ENCODE results near the gene IFTAP. TPM values are rescaled to one million over a fixed set of nuclear protein-coding genes. Genes with fewer than 3 reads are reported as not detected.
"Not testable (repeated sequence)": the region's sequence is repeated elsewhere in the genome, so short reads cannot be mapped to it uniquely, and the experiment has no call there.

Gene IFTAP
- total RNA-seq, result 10 to 100 TPM in 1 of 2 donors, 1 to 10 TPM in 1; 8.0 to 10.7 TPM

GRCh38 chr11:36594316-36594989 is at the start of gene IFTAP:
TSS of gene IFTAP (plus strand) at chr11:36594502. CDS start at chr11:36610104, 15,602 bp downstream.
- Histone ChIP-seq H3K9ac (ENCODE audit: low read depth in 2 of 2, low read length in 2 of 2) (peak within 1 kb of the TSS; percentile 74 to 75), H3K9me3 (no peaks in the 10 kb centered on the region), H3K4me3 (peak within 1 kb of the TSS; percentile 81), H3K27me3 (no peaks in the 10 kb centered on the region), H3K27ac (no peak within 1 kb of the TSS), H3K4me1 (no peaks in the 10 kb centered on the region), H3K36me3 (no peaks in the 10 kb centered on the region)
- DNase-seq, result peak; percentile 63
- intact Hi-C loops (cut with DNase I), result no loop called here
- no peak for TF ChIP-seq CTCF (IDR thresholded peaks at IDR 0.05)

GRCh38 chr11:36550385-36551115 is 43.8 kb upstream of the IFTAP start:
- no peaks in the 10 kb centered on the region for H3K36me3 ChIP-seq
- no peak overlapping the region for H3K4me3 ChIP-seq
- no peaks in the 10 kb centered on the region for H3K4me1 ChIP-seq
- H3K9ac ChIP-seq (ENCODE audit: low read depth in 2 of 2, low read length in 2 of 2), result no peak overlapping the region
- no peaks in the 10 kb centered on the region for H3K9me3 ChIP-seq
- no peak overlapping the region for H3K27ac ChIP-seq
- no peak for DNase-seq
- TF ChIP-seq CTCF (IDR thresholded peaks at IDR 0.05), result no peak
- no peaks in the 10 kb centered on the region for H3K27me3 ChIP-seq
- intact Hi-C loops (cut with DNase I), result no loop called here

GRCh38 chr11:36557390-36557789 is 36.9 kb upstream of the IFTAP start:
- H3K27me3 ChIP-seq; H3K9me3 ChIP-seq; intact Hi-C loops (cut with DNase I); DNase-seq; H3K27ac ChIP-seq; H3K4me3 ChIP-seq; H3K4me1 ChIP-seq; H3K36me3 ChIP-seq; H3K9ac ChIP-seq (ENCODE audit: low read depth in 2 of 2, low read length in 2 of 2): not testable (repeated sequence)

GRCh38 chr11:36557991-36558390 is 36.3 kb upstream of the IFTAP start:
- no peak for DNase-seq
- TF ChIP-seq CTCF (IDR thresholded peaks at IDR 0.05), result no peak
- H3K27me3 ChIP-seq, result no peaks in the 10 kb centered on the region

GRCh38 chr11:36558571-36559413 is 35.5 kb upstream of the IFTAP start:
- Histone ChIP-seq H3K9ac (ENCODE audit: low read depth in 2 of 2, low read length in 2 of 2) (no peak overlapping the region), H3K4me3 (no peak overlapping the region), H3K36me3 (no peaks in the 10 kb centered on the region), H3K27me3 (no peaks in the 10 kb centered on the region), H3K27ac (no peak overlapping the region), H3K9me3 (no peaks in the 10 kb centered on the region), H3K4me1 (no peaks in the 10 kb centered on the region)
- TF ChIP-seq CTCF (IDR thresholded peaks at IDR 0.05), result no peak
- intact Hi-C loops (cut with DNase I), result no loop called here
- DNase-seq, result no peak

More at GRCh38 chr11:36557991-36558390, 36.3 kb upstream of the IFTAP start:
- H3K27ac ChIP-seq, result no peak overlapping the region
- H3K4me3 ChIP-seq, result no peak overlapping the region
- no peaks in the 10 kb centered on the region for H3K4me1 ChIP-seq
- no peaks in the 10 kb centered on the region for H3K36me3 ChIP-seq
- intact Hi-C loops (cut with DNase I), result no loop called here
- H3K9ac ChIP-seq (ENCODE audit: low read depth in 2 of 2, low read length in 2 of 2), result no peak overlapping the region
- H3K9me3 ChIP-seq, result no peaks in the 10 kb centered on the region

All from colonic mucosa (tissue), 4 donors.